Heart left ventricle (tissue), 16 donors: ENCODE results near the gene NDUFS8. TPM values are rescaled to one million over a fixed set of nuclear protein-coding genes. Genes with fewer than 3 reads are reported as not detected.
"Not testable (repeated sequence)": the region's sequence is repeated elsewhere in the genome, so short reads cannot be mapped to it uniquely, and the experiment has no call there.

Experiments
- ATAC-seq, 4 donors: fragments of 200-7000 bp; cut with Tn5 transposase; one replicate each; pipeline ENCODE4 v1.9.1; 2020 to 2022; ENCODE audit warnings: moderate library complexity in 4 of 4, mild to moderate bottlenecking in 3 of 4, moderate number of reproducible peaks in 1 of 4
- DNase-seq, 5 donors: peaks; one replicate each; pipeline ENCODE4 v3.0.0-alpha.2; 2020
- H3K27ac ChIP-seq, 12 donors: fragments of 200-600 bp; sonication (generic) in 4 of 12; one replicate each; pipeline versions ENCODE4 v1.5.0 to v1.8.0; 2016 to 2022; ENCODE audit warnings: mild to moderate bottlenecking in 2 of 12
- H3K27me3 ChIP-seq, 9 donors: fragments of 200-600 bp; sonication (generic) in 2 of 9; one replicate each; pipeline versions ENCODE4 v1.5.1 to v1.8.0; 2016 to 2022; ENCODE audit warnings: mild to moderate bottlenecking in 3 of 9
- H3K36me3 ChIP-seq, 9 donors: fragments of 200-600 bp; sonication (generic) in 2 of 9; one replicate each; pipeline versions ENCODE4 v1.5.0 to v1.8.0; 2018 to 2022; ENCODE audit warnings: mild to moderate bottlenecking in 2 of 9
- H3K4me1 ChIP-seq, 12 donors: fragments of 200-600 bp; sonication (generic) in 4 of 12; one replicate each; pipeline versions ENCODE4 v1.5.0 to v1.8.0; 2016 to 2022; ENCODE audit warnings: mild to moderate bottlenecking in 3 of 12
- H3K4me3 ChIP-seq, 12 donors: fragments of 200-600 bp; sonication (generic) in 4 of 12; one replicate each; pipeline versions ENCODE4 v1.5.0 to v1.8.0; 2017 to 2022; ENCODE audit warnings: mild to moderate bottlenecking in 9 of 12, moderate library complexity in 4 of 12
- H3K9me3 ChIP-seq, 12 donors: fragments of 200-600 bp; sonication (generic) in 4 of 12; one replicate each; pipeline versions ENCODE4 v1.5.0 to v1.8.0; 2016 to 2022; ENCODE audit warnings: mild to moderate bottlenecking in 1 of 12
- CTCF ChIP-seq, 12 donors: fragments of 200-600 bp; sonication (generic) in 4 of 12; IDR thresholded peaks; one replicate each; pipeline versions ENCODE4 v1.5.0 to v1.8.0; 2018 to 2022; ENCODE audit warnings: antibody characterized with exemption in 12 of 12, mild to moderate bottlenecking in 5 of 12
- POLR2A ChIP-seq, 2 donors: fragments of 450-650 bp; IDR thresholded peaks; one replicate each; pipeline ENCODE4 v1.6.1; 2017; ENCODE audit warnings: antibody characterized with exemption in 2 of 2, mild to moderate bottlenecking in 2 of 2, moderate library complexity in 2 of 2
- WGBS, 4 donors: extraction: QIAGEN DNeasy Blood & Tissue Kit in 2 of 4; methylation state at CpG; one replicate each; pipeline versions ENCODE4 v1.1.5 to v1.1.7; 2013 to 2018; 5-methylcytosine and 5-hydroxymethylcytosine counted together
- intact Hi-C, 10 donors: fragments of 100-400 bp; cut with DNase I; formaldehyde crosslinking; loops; one replicate each; pipeline versions ENCODE4 v1.11.1 to v1.14.2; 2022
- polyA plus RNA-seq, 2 donors: library from polyadenylated mRNA; stranded (reverse); fragments of 200-250 nt; gene quantifications; one replicate each; pipeline ENCODE4 v1.2.3, GENCODE V29; 2013
- total RNA-seq, 9 donors: library from RNA; depleted of rRNA in 2 of 9; stranded (reverse); fragments of >200 nt in 2 of 9; fragmentation: NEBNext Ultra II Directional in 3 of 9; extraction: Animal tissue kit (Norgen Biotek cat#: 25700) in 3 of 9; gene quantifications; one replicate each; pipeline versions ENCODE4 v1.1.0 to v1.2.4, GENCODE V29; 2016 to 2023
- donor health status: ischemic (EF 13 %, LVEDD 7.1; RV severe dilation, severe dysfunction).
- donor health status: healthy with polysubstance abuse.
- donor health status: DM: no; HTN: yes; CAD: no.
- donor health status: DM: no; HTN: no; CAD: no.
- donor health status: ischemic (EF 25% LVEDD 6.9; RV normal size, moderate dysfunction).
- donor health status: ischemic (EF 25% LVEDD 5.7; RV mildly dilated, moderate dysfunction).
- donor health status: healthy.
- donor health status: DM: yes; HTN: yes; CAD: no.
- donor health status: ischemic (EF 35%, LVEDD 5.7; RV mildly dilated, moderate dysfunction).
- donor health status: nonischemic (EF 11% LVEDD 7.7; RV severe dilation, severe dysfunction).
- donor health status: DM: yes; HTN: yes; CAD: no.
- donor health status: PGD.
- donor health status: ischemic (EF 29% LVEDD 5.4; RV normal size, mild dysfunction).
- donor health status: nonischemic (EF 23%, LVEDD 6.1; RV moderate dilation, normal function).

Gene NDUFS8
- total and polyA plus RNA-seq, 11 donors: 262 to 948 (median 365) TPM

GRCh38 chr11:67991347-67992121, 38.9 kb upstream of the NDUFS8 start:
- intact Hi-C loops, DNase-seq, H3K27ac ChIP-seq, H3K36me3 ChIP-seq, H3K9me3 ChIP-seq, ATAC-seq: not testable (repeated sequence)
- Histone ChIP-seq H3K4me3 (peak overlapping the region in 8 of 12 donors; percentile 15 to 38 (median 24)), H3K27me3 (peaks cover 0 to 14% (median 4%) of the 10 kb centered on the region in 9 donors), H3K4me1 (peaks cover 0 to 11% (median 4%) of the 10 kb centered on the region in 12 donors)
- WGBS, 4 donors: 14 to 17% (median 16%) methylated on average over 22 to 69 of the region's 70 CpGs

GRCh38 chr11:67993821-67994220, 36.7 kb upstream of the NDUFS8 start:
- intact Hi-C loops, H3K4me3 ChIP-seq, DNase-seq, ATAC-seq, H3K9me3 ChIP-seq, H3K27ac ChIP-seq, H3K36me3 ChIP-seq: not testable (repeated sequence)
- peaks cover 0 to 12% (median 6%) of the 10 kb centered on the region in 12 donors for H3K4me1 ChIP-seq
- WGBS, 4 donors: 47 to 60% (median 54%) methylated on average over 9 to 12 of the region's 12 CpGs
- TF ChIP-seq CTCF (IDR thresholded peaks at IDR 0.05): peak; percentile 30 to 61 (median 48)
- peaks cover 0 to 14% (median 4%) of the 10 kb centered on the region in 9 donors for H3K27me3 ChIP-seq

DNA sequence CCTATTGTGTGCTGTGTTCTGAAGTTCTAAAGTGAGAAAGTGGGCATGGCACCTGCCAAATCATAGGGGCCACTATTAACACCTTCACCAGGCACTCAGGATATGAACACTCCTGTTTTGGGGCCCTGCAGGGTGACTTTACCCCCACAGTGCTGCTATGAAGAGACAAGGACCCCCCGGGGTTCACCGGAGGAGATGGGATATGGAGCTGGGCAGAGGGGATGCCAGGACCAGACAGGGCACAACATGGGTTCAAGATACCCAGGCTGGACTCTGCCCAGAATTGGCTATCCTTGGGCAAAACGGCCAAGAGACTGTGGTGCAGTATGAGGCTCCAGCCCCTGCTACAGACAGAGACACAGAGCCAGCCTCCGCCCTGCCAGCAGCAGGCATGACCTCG, 36.1 kb upstream of the NDUFS8 start:
- H3K4me3 ChIP-seq, DNase-seq, intact Hi-C loops, H3K36me3 ChIP-seq, H3K27ac ChIP-seq, H3K9me3 ChIP-seq, ATAC-seq: not testable (repeated sequence)
- Histone ChIP-seq H3K4me1 (peaks cover 0 to 16% (median 6%) of the 10 kb centered on the region in 12 donors), H3K27me3 (peaks cover 0 to 14% (median 4%) of the 10 kb centered on the region in 9 donors)
- WGBS, 4 donors: 87 to 95% (median 92%) methylated on average over 2 to 5 of the region's 5 CpGs

GRCh38 chr11:67995129-67995528, 35.4 kb upstream of the NDUFS8 start:
- ATAC-seq, H3K36me3 ChIP-seq, H3K4me3 ChIP-seq, H3K9me3 ChIP-seq, H3K27ac ChIP-seq, intact Hi-C loops, DNase-seq: not testable (repeated sequence)
- peaks cover 0 to 20% (median 6%) of the 10 kb centered on the region in 12 donors for H3K4me1 ChIP-seq
- peaks cover 0 to 14% (median 4%) of the 10 kb centered on the region in 9 donors for H3K27me3 ChIP-seq
- 94 to 97% (median 95%) methylated on average over 3 of the region's 3 CpGs for WGBS, 4 donors

GRCh38 chr11:67995579-67995978, 34.9 kb upstream of the NDUFS8 start:
- H3K9me3 ChIP-seq, ATAC-seq, DNase-seq, H3K36me3 ChIP-seq, H3K4me3 ChIP-seq, H3K27ac ChIP-seq, intact Hi-C loops: not testable (repeated sequence)
- H3K4me1 ChIP-seq: peaks cover 0 to 20% (median 6%) of the 10 kb centered on the region in 12 donors
- H3K27me3 ChIP-seq: peaks cover 0 to 14% (median 4%) of the 10 kb centered on the region in 9 donors
- WGBS, 4 donors: 89 to 90% methylated on average over 14 of the region's 14 CpGs; no CpG with 5 or more reads in 2 of the 4 donors

GRCh38 chr11:67996051-67996450, 34.4 kb upstream of the NDUFS8 start:
- 92 to 95% (median 94%) methylated on average over 12 to 13 of the region's 13 CpGs for WGBS, 4 donors
- ATAC-seq (no peak), DNase-seq (no peak)
- Histone ChIP-seq H3K27ac (no peak overlapping the region), H3K4me3 (no peak overlapping the region), H3K27me3 (peaks cover 0 to 14% (median 4%) of the 10 kb centered on the region in 9 donors), H3K4me1 (peaks cover 0 to 20% (median 6%) of the 10 kb centered on the region in 12 donors), H3K9me3 (no peaks in the 10 kb centered on the region), H3K36me3 (peaks cover 0 to 6% (median 0%) of the 10 kb centered on the region in 9 donors)
- TF ChIP-seq POLR2A (IDR thresholded peaks at IDR 0.05): no peak
- TF ChIP-seq CTCF (IDR thresholded peaks at IDR 0.05): no peak
- intact Hi-C loops: no loop called here
